Stimulated activated CD8-positive, alpha-beta memory T cell treated with anti-CD3 and anti-CD28 coated beads, Interleukin-15, amount 100 ng/mL, for 24 hours (primary cell): ENCODE data around the gene SIPA1L3.
"Not testable (repeated sequence)": the region's sequence is repeated elsewhere in the genome, so short reads cannot be mapped to it uniquely, and the experiment has no call there.

Experiments
- DNase-seq: peaks from one replicate; pipeline ENCODE4 v3.0.0-alpha.2; 2020; ENCODE audit warnings: low read depth

SIPA1L3 gene

GRCh38 chr19:38213469-38213868, 306.5 kb downstream of the SIPA1L3 start:
- no peak for DNase-seq

- DNase-seq: peak; percentile 31
These were observed 307.1 kb downstream of the SIPA1L3 start for GRCh38 chr19:38213911-38214625.

DNA sequence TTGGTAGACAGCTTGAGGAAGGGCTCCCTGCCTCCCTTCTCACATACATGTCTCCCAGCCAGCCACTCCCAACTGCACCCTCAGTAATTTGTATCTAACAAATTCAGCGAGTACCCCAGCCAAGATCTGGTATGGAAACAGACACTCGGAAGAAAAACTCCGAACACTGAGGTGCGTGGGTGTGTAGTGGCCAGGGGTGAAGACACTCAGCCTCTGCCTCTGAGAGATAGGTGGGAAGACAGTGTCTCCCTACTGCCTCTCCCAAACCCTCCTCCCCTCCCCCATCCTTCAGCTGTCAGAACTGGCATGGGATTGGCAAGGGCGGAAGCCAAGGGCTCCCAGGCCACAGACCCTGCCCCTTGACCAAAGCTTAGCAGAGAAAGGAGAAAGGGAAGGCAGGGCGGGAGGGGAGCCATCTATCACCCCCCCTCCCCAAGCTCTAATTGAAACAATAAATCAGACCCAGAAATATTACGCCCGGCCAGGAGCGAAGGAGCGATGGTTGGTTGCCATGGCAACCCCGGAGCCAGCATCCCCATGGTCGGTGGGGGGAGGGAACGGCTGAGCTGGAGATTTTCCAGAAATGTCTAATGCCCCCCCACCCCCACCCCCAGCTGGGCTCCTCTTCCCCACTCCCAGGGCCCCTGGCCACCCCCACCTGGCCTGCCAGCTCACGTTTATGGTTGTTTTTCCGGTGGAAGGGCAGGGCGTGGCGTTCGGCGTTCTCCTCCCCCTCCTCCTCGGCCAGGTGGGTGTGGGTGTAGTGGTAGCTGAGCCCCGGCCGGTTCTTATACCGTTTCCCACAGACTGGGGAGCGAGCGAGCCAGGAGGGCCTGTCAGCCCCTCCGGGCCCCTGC, 310.0 kb downstream of the SIPA1L3 start:
- no peak for DNase-seq

- no peak for DNase-seq
These were observed 311.2 kb downstream of the SIPA1L3 start for GRCh38 chr19:38218204-38218603.

GRCh38 chr19:38219221-38219620, 312.2 kb downstream of the SIPA1L3 start:
- DNase-seq: no peak

DNA sequence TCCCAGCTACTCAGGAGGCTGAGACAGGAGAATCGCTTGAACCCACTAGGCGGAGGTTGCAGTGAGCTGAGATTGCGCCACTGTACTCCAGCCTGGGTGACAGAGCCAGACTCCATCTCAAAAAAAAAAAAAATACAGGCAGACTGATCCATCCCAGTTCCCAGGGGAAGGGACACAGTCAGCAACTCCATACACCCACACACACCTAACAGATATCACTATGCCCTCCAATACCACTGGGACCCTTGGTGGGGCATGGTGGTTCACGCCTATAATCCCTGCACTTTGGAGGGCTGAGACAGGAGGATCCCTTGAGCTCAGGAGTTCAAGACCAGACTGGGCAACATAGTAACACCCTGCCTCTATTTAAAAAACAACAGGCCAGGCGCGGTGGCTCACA, 314.4 kb downstream of the SIPA1L3 start:
- DNase-seq: no peak

GRCh38 chr19:38221919-38222830, 315.2 kb downstream of the SIPA1L3 start:
- no peak for DNase-seq

- DNase-seq: no peak
These were observed 316.1 kb downstream of the SIPA1L3 start for GRCh38 chr19:38223119-38223523.

DNA sequence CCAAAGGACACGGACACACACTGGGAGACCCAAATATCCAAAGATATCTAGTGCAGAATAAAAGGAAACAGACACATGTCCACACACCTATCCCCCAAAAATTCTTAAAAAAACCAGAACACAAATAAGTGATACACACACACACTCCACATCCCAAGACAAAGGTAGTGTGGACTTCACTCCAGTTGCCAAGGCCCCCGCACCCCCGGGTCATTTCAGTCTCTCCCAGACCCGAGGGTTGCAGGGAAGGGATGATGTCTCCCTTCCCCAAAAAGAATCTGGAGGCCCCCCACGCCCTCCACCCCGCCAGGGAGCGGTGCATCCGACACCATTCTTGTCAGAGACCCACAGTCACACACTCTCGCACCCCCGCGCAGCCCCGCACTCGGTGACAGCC, 316.6 kb downstream of the SIPA1L3 start:
- no peak for DNase-seq

DNA sequence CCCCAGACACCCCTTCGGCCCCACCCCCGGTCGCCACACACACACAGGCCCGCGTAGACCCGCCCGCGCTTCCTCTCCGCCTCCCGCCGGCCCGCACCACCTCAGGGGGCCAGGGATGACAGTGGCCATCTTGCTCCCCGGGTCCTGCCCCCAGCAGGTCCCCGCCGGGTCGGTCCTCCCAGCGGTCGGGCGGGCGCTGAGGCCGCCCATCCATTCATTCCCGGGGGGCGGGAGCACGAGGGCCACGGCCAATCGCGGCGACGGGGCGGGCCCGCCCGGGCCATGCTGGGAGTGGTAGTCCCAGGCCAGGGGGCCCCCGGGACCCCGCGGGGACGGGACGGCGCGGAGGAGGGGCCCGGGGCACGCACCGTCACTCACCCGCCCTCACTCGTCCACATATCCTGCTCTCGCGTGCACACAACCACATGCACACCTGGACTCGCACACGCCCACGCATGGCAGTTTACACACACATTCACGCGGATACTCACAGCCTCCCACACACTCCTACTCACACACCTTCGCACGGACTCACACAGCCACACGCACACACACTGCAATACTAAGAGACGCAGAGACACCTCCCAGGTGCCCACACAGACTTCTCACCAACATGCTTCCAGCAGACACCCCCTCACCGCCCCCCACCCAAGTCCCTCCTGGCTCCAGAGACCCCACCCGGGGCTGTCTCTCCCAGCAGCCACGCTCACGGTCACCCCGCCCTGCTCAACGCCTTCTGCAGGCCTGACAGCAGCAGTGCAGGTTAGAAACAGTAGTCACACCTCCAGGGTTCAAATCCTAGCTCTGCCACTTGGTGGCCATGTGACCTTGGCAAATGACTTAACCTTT, 317.2 kb downstream of the SIPA1L3 start, which contains the start of gene DPF1:
DPF1 (minus strand) TSS at position 209 of the 849 bp plus-strand sequence; CDS start at position 129, 80 bp downstream.
- peak; percentile 38 for DNase-seq

DNA sequence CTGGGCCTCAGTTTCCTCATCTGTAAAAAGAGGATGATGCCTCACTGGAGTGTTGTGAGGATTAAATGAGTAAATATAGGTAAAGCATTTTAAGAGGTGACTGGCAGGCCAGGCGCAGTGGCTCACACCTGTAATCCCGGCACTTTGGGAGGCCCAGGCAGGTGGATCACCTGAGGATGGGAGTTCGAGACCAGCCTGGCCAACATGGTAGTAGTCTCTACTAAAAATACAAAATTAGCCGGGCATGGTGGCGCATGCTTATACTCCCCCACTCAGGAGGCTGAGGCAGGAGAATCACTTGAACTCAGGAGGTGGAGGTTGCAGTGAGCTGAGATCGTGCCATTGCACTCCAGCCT, 317.8 kb downstream of the SIPA1L3 start:
- DNase-seq: not testable (repeated sequence)

DNA sequence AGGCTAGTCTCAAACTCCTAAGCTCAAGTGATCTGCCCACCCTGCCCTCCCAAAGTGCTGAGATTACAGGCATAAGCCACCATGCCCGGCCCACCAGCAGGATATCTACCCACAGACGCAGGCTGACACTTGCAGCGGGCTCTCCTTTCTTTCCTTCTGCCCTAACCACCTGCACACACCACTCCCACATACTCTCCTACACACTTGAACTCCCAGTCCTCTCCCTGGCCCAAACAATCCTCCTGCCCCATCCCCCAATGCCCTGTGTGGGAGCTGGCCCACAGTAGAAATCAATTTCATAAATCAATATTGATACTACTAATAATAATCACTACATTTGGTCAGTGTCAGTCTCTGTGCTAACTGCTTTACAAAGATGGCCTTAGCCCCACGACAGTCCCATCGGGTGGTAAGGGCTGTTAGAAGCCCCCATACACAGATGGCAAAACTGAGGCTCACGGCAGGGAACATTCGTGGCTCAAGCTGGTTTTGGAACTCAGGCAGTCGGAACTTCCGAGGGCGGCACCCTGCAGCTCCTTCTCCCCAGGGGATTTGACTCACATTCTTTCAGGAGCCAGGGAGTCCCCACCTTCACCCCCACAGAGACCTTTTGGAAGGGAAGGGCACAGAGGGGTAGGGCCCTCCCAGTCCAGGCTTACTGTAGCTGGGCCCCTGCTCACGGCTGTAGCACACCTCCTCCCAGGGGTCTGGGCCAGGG, 320.4 kb downstream of the SIPA1L3 start:
- DNase-seq: no peak

DNA sequence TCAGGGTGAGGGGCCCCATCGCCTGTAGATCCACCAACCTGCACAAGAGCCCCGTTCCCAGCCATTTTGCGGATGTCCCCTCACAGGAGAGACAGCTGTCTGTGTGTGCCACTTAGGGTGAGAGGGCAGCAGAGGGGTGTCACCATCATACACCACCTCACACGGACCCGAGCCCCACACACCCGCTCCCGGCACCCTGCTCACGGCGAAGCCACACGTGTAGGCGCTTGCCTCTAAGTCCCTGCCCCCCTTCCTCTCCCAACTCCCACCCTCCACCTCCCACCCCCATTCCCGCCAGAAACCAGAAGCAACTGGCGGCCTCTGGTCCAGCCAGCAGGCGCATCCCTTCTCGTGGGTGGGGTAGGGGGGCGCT, 321.0 kb downstream of the SIPA1L3 start:
- DNase-seq: no peak

GRCh38 chr19:38228491-38229439, 321.8 kb downstream of the SIPA1L3 start:
- no peak for DNase-seq

- DNase-seq: peak; percentile 42
These were observed 322.6 kb downstream of the SIPA1L3 start for GRCh38 chr19:38229585-38230073.

DNA sequence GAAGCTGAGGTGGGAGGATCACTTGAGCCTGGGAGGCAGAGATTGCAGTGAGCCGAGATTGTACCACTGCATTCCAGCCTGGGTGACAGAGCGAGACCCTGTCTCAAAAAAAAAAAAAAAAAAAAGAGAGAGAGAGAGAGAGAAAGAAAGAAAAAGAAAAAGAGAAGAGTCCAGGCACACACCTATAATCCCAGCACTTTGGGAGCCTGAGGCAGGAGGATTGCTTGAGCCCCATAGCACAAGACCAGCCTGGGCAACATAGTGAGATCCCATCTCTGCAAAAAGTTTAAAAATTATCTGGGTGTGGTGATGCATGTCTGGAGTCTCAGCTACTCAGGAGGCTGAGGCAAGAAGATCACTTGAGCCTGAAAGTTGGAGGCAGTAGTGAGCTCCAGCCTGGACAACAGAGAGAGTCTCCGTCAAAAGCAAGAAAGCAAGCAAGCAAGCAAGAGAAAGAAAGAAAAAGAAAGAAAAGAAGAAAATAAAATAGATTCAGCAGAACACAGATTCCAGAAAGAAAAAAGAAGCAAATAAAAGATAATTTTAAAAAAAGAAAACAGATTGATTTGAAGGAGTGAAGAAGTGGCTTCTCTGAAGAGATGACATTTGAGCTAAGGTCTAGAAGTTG, 323.6 kb downstream of the SIPA1L3 start:
- DNase-seq: not testable (repeated sequence)

DNA sequence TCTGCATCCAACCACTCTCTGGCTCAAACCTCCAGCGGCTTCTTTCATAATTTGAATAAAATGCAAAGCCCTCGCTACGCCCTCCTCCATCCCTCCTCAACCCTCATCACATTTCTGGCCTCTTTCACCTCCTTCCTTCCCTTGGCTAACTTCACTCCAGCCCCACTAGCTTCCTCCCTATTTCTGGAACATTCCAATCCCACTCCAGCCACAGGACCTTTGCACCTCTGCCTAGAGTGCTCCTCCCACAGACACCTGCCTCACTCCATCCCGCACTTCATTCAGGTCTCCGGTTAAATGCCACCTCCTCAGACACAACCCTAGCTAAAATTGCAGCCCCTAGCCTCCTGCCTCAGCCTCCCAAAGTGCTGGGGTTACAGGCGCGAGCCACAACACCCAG, 324.9 kb downstream of the SIPA1L3 start:
- no peak for DNase-seq

DNA sequence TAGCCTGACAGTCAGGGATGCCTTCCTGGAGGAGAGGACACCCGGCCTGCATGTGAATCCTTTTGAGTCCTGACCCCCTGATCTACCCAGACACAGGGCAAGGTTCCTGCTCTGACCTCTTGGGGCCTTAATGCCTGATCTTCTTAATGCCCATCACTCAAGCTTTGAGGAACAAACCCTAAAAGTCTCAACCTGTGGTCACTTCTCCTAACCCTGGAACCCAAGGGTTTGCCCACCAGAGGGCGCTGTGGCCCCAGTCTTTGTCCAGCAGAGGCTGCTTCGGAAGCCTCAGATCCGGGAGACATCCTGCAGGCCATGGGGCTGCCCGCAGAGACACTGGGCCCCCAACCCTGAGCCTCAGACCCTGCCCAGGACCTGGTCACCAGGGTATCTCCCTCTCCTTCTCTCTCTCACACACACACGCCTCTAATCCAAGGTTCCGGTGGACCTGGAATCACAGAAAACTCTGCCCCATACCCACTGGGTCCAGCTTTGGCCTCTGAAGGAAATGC, 326.8 kb downstream of the SIPA1L3 start:
- DNase-seq: peak; percentile 71

- no peak for DNase-seq
These were observed 327.6 kb downstream of the SIPA1L3 start for GRCh38 chr19:38234615-38235014.
